NCI-H2196 (cell line): ENCODE measurements around the gene FAIM2.

ENCODE experiments used
- DNase-seq: peaks from one replicate; lab custom pipeline; 2025; ENCODE audit not compliant: unreplicated experiment; lab: John Stamatoyannopoulos, UW

The FAIM2 gene

DNA sequence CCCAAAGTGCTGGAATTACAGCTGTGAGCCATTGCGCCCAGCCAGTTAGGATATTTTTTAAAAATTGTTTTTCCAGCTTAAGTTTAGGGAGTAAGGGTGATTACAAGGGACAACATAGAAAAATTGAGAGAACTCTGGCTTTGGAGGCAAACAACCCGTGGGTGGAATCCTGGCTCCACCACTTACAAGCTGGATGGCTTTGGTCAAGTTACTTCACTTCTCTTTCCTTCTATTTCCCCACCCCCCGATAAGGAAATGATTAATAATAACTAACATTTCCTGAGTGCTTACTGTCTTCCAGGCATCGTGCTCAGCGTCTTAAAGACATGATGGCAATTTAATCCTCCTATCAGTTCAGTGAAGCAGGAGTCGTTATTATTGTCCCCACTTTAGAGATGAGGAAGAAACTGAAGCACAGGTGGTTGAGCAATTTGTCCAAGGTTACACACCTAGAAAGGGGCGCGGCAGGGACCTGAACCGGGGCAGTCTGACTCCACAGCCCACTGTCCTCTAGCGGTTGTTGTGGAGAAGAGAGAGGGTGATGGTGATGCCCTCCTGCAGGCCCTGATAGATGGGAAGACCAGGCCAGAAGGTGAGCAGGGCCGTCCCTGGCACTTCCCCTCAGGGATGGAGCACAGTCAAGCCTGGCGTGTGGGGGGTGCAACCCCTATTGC, 16.7 kb upstream of the FAIM2 start:
- DNase-seq: no peak

DNA sequence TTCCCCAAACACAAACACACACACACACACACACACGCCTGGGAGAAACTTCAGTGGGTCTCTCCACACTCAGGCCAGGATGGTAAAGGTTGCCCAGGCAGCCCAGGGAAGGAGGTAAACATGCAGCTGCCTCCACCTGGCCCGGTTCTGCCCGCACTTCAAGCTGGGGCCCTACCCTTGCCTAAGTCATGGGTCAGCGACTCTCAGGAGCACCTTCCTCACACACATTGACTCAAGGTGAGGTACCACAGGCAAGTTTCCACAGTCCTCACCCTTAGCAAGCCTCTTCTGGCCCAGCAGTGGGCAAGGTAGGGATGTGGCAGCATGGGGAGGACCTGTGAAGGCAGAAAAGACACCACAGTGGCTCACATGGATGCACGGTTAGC, 14.1 kb upstream of the FAIM2 start:
- DNase-seq: no peak

DNA sequence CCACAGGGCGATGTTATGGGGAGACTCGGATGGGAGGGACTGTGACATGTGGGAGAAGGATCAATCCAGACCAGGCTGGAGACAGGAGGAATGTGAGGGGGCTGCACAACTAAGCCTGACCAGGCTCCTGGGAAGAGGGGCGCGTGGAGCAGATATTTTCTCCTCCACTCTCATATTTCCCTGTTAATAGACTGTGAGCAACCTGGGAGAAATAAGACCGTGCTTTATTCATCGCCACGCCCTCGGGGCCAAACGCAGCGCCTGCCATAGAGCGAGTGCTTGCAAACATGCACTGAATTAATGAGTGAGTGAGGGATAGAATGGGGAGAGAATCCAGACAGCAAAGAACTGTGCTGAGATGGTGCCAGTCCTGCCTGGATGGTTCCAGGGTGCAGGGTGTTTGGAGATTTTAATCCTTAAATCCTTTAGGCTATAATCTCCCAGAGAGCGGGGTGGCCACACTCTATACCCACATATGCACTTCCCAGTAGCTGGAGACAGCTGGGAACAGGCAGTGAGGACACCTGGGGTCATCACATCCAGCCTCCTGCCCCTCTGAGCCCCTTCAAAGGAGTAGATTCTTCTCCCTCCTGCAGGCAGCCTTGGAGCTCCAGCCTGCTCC, 13.6 kb upstream of the FAIM2 start:
- DNase-seq: no peak

- DNase-seq: no peak
These were observed 12.6 kb upstream of the FAIM2 start for GRCh38 chr12:49916129-49916919.

- DNase-seq: no peak
These were observed 8.9 kb upstream of the FAIM2 start for GRCh38 chr12:49912345-49913255.

GRCh38 chr12:49911213-49911605, 7.5 kb upstream of the FAIM2 start:
- DNase-seq: no peak

DNA sequence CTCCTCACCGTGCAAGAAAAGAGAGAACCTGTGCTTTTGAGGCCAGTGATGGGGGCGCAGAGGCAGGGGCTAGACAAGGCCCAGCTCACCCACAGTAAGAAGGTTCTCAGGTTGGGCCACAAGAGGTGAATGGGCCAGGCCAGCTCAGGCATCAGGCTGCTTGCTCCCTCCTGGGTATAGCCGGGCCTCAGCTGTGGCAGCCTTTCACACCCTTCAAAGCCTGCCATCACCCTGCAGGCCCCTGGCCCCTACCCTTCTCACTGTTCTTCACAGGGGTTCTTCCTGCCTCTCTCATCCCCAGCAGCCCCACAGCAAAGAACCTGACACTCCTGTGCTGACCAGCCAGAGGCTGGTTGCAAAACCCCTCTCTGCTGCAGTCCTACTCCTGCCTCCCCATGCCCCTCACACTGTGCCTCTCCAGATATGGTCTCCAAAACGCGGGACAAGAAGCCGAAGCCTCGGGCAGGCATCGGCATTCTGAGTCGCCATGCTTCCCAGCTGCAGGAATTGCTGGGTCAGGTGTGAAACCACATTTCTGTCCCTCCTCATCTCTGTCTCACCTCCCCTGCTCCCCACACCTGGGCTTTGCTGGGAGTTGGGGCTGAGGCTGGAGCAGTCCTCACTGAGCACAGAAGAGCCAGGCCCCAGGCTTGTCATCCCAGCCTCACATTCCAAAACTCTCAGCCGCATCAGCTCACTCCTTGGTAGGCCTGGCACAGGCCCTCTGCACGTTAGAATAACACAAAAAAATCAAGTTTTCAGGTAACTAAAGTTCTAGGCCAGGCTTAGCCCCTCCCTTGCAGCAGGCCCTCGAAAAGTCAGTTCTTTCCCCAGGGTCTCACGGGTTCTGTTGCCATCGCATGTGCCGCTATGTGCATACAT, 6.9 kb upstream of the FAIM2 start:
- DNase-seq: no peak

GRCh38 chr12:49909826-49910225, 6.1 kb upstream of the FAIM2 start:
- peak; percentile 65 for DNase-seq

GRCh38 chr12:49909356-49909755, 5.7 kb upstream of the FAIM2 start:
- no peak for DNase-seq

GRCh38 chr12:49907352-49907751, 3.7 kb upstream of the FAIM2 start:
- DNase-seq: no peak

DNA sequence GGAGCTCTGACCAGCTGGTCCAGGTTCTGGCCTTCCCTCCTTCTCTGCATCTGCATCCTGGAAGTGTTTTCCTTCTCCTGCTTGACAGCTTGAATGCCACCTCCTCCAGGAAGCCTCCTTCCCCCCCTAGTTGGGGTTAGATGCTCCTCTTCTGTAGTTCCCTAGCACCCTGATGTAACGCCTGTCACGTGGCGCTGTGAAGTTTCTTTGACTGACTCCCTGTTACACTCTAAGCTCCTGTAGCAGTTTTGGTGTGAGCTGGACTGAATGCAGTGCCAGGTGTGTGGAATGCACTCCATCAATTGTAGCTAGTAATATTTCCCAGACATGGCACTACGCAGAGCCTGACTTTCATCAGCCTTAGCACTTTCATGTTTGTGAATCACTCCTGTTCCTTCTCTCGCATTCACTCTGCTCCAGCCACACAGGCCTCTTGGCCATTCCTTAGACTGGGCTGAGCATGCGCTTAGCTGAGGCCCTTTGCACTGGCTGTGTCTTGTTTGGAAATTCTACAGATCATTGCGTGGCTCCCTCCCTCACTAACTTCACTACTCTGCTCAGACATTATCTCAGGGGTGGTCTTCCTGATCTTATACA, 2.1 kb upstream of the FAIM2 start:
- DNase-seq: no peak

DNA sequence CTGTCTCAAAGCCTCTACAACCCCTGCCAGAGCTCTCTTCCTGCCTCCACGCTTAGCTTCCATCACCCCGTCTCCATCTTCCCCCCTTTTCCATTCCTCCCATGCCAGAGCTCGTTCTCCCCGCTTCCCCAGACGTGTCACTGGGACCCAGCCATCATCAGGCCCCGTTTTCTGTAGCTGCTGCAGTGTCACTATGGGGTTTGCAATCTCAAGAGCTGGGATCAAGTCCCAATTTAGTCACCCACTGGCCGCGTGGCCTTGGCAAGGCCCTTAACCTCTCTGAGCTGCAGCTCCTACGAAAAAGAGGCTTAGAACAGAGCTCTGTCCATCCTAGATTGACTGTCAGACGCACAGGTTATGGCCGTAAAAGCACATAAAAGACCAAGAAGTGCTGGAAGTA, 901 bp upstream of the FAIM2 start:
- no peak for DNase-seq

GRCh38 chr12:49903351-49903699, 375 bp downstream of the FAIM2 start:
- DNase-seq: no peak

GRCh38 chr12:49902399-49903350, 1.0 kb downstream of the FAIM2 start:
- no peak for DNase-seq

DNA sequence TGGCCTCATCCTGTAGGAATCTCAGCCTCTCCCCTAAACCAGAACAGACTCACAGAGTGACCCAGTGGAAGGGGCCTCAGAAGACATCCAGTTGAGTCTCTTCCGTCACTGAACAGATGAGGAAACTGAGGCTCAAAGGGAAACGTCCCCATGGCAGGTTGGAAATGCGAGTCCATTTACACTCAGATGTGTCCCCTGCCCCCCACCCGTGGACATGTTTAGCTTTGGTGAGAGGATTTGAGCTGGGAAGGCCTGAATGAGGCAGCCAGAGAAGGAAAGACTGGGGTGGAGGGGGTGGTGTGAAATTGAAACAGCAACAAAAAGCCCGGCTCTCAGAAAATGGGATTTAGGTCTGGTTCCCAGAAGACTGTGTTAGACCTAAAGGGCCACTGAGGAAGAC, 1.7 kb downstream of the FAIM2 start:
- no peak for DNase-seq

DNA sequence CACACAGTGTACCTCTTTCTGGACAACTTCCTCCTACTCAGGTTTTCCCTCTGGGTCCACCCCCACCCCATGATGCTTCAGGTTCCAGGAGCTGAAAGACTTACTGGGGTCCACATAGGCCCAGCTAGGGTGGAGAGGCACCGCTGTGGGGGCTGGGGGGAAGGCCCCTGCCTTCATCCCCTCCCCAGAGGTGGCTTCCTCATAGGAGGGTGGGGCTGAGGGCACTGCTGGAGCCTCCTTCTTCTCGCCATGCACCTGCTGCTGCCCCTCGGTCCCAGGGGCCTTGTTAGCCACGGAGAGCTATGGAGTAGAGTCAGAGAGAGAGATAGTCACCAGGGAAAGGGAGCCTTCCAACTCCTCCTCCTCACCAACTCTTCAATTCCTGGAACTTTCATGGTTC, 2.7 kb downstream of the FAIM2 start:
- DNase-seq: no peak

- no peak for DNase-seq
These were observed 3.3 kb downstream of the FAIM2 start for GRCh38 chr12:49900371-49900770.

DNA sequence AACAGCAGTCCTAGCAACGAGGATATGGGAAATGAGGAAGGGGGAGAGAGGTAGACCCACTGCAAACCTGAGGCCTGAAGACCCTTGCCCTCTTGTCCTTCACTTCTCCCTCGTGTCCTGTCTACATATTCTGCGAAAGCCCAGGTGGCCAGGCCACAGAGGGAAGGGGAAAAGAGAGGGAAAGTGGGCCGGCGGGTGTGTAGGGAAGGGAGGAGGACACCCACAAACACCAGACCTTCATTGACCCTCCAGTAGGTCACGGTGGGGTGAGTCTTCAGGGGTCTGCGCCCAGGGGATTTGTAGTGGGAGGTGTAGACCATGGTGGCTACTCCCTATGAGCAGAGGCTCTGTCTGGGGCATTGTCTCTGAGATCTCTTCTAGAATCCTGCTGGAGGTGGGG, 3.8 kb downstream of the FAIM2 start:
- DNase-seq: no peak

GRCh38 chr12:49899286-49899843, 4.3 kb downstream of the FAIM2 start:
- no peak for DNase-seq
